Measurements from ENCODE around the gene CAB39. TPM values are rescaled to one million over a fixed set of nuclear protein-coding genes. Genes with fewer than 3 reads are reported as not detected.

The CAB39 gene
- total and polyA plus RNA-seq, 2 of the 8 experiments (the other 6 are each of a cell fraction or from before 2014, with no cell fraction given), result 16.4 to 50.5 TPM

DNA sequence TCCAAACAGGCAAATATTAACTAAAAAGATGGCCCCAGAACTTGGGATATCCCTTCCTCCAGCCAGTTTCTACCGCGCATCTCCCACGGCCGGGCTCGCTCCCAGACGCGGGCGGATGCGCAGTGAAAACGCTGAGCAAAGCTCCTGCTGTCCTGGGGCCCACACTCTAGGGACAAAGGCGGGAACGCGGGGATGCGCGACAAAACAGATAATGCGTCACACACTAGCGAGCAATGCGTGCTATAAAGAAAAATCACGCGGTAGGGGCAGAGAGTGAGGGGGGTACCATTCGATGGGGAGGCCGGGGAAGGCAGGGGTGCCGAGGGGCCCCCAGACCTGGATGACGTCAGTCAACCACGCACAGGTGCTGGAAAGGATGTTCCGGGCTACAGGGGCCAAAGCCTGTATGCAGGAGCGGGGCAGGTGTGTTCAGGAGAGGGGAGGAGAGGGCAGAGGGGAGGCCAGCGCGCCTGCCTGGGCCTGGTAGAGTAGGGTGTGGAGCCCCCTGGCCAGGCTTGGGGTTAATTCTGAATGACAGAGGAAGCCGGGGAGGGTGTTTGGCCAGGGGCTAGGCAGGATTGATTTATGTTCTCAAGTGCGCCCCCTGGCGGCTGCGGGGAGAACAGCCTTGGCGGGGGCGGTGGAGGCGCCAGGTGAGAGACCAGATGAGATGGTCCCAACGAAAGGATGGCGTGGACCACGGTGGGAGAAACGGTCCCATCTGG lies 137.2 kb downstream of the CAB39 start (continued):
- no peak for TF ChIP-seq PHF8 (conservative IDR thresholded peaks at IDR 0.05; ENCODE audit: low read depth, low read length)
- TF ChIP-seq RFX5 (IDR thresholded peaks at IDR 0.05; ENCODE audit: borderline replicate concordance, low read depth, low read length), result no peak
- TF ChIP-seq CREB1 (IDR thresholded peaks at IDR 0.05), result no peak
- TF ChIP-seq EP300 (IDR thresholded peaks at IDR 0.05; ENCODE audit: borderline replicate concordance in 1 of 2, low read depth in 2 of 2, low read length in 2 of 2), result no peak
- no peak for TF ChIP-seq MAFK (IDR thresholded peaks at IDR 0.05; ENCODE audit: low read depth, low read length)
- no peak for TF ChIP-seq CHD1 (IDR thresholded peaks at IDR 0.05; ENCODE audit: low read depth, low read length)
- no peak for TF ChIP-seq RXRA (IDR thresholded peaks at IDR 0.05; ENCODE audit: insufficient read depth, low read depth, low read length)
- TF ChIP-seq, protein P1, sequence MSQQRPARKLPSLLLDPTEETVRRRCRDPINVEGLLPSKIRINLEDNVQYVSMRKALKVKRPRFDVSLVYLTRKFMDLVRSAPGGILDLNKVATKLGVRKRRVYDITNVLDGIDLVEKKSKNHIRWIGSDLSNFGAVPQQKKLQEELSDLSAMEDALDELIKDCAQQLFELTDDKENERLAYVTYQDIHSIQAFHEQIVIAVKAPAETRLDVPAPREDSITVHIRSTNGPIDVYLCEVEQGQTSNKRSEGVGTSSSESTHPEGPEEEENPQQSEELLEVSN (IDR thresholded peaks at IDR 0.05), result peak; percentile 74
- peak; percentile 17; the same call in 1 of the 2 replicates for TF ChIP-seq TCF12 (IDR thresholded peaks at IDR 0.05; ENCODE audit: low read depth, low read length)
- no peak for TF ChIP-seq SIRT6 (IDR thresholded peaks at IDR 0.05; ENCODE audit: low read length)

Measured in H1 (cell line).